ENCODE measurements around the gene DGLUCY. TPM values are rescaled to one million over a fixed set of nuclear protein-coding genes. Genes with fewer than 3 reads are reported as not detected.
"Not testable (repeated sequence)": the region's sequence is repeated elsewhere in the genome, so short reads cannot be mapped to it uniquely, and the experiment has no call there.

The DGLUCY gene
- total and polyA plus RNA-seq, 7 donors, result 20.4 to 135 (median 77.5) TPM

GRCh38 chr14:91155626-91156089, 41.8 kb downstream of the DGLUCY start:
- DNase-seq, result no peak
- peak overlapping the region; percentile 79 for H3K27ac ChIP-seq
- intact Hi-C loops (cut with DNase I), result loop anchor here in 1 of 2 donors (5.0 kb wide), 1 partner anchor 33 kb away; no protein-coding TSS in a partner anchor

GRCh38 chr14:91156142-91156666, 42.3 kb downstream of the DGLUCY start:
- DNase-seq; ATAC-seq; H3K27me3 ChIP-seq (ENCODE audit: insufficient read depth in 3 of 3, low read length in 2 of 3); H3K9me3 ChIP-seq; H3K4me3 ChIP-seq: not testable (repeated sequence)
- WGBS, 3 donors, result 95 to 96% (median 96%) methylated on average over 6 to 9 of the region's 9 CpGs
- intact Hi-C loops (cut with DNase I), result loop anchor here in 1 of 2 donors (5.0 kb wide), 1 partner anchor 34 kb away; no protein-coding TSS in a partner anchor
- peaks cover 48% of the 10 kb centered on the region for H3K4me1 ChIP-seq
- H3K36me3 ChIP-seq (ENCODE audit: insufficient read depth in 1 of 2, low read depth in 1 of 2), result peaks cover 3 to 26% of the 10 kb centered on the region in 2 donors
- H3K27ac ChIP-seq, result peak overlapping the region; percentile 4

More at GRCh38 chr14:91155626-91156089, 41.8 kb downstream of the DGLUCY start:
- no peak for TF ChIP-seq CTCF (IDR thresholded peaks at IDR 0.05)
- H3K4me1 ChIP-seq, result peaks cover 48% of the 10 kb centered on the region
- WGBS, 3 donors, result 97 to 99% (median 97%) methylated on average over 4 of the region's 4 CpGs
- no peak for ATAC-seq
- H3K27me3 ChIP-seq (ENCODE audit: insufficient read depth in 3 of 3, low read length in 2 of 3), result no peaks in the 10 kb centered on the region
- H3K36me3 ChIP-seq (ENCODE audit: insufficient read depth in 1 of 2, low read depth in 1 of 2), result peaks cover 2 to 21% of the 10 kb centered on the region in 2 donors
- no peak overlapping the region for H3K4me3 ChIP-seq
- no peaks in the 10 kb centered on the region for H3K9me3 ChIP-seq

- H3K27me3 ChIP-seq (ENCODE audit: insufficient read depth in 3 of 3, low read length in 2 of 3); H3K9me3 ChIP-seq; H3K4me3 ChIP-seq; ATAC-seq; DNase-seq: not testable (repeated sequence)
- Histone ChIP-seq H3K36me3 (ENCODE audit: insufficient read depth in 1 of 2, low read depth in 1 of 2) (peaks cover 3 to 33% of the 10 kb centered on the region in 2 donors), H3K27ac (peak overlapping the region; percentile 4), H3K4me1 (peaks cover 48% of the 10 kb centered on the region)
- intact Hi-C loops (cut with DNase I), result loop anchor here in 1 of 2 donors (5.0 kb wide), 1 partner anchor 35 kb away; no protein-coding TSS in a partner anchor
Observed at GRCh38 chr14:91156877-91157276, 43.0 kb downstream of the DGLUCY start.

- TF ChIP-seq CTCF (IDR thresholded peaks at IDR 0.05), result no peak
- 22 to 35% (median 23%) methylated on average over 2 of the region's 2 CpGs for WGBS, 3 donors
- intact Hi-C loops (cut with DNase I), result loop anchor here in 1 of 2 donors (5.0 kb wide), 1 partner anchor 36 kb away; no protein-coding TSS in a partner anchor
- Histone ChIP-seq H3K9me3 (no peaks in the 10 kb centered on the region), H3K27ac (peak overlapping the region; percentile 89), H3K4me3 (peak overlapping the region; percentile 12), H3K36me3 (ENCODE audit: insufficient read depth in 1 of 2, low read depth in 1 of 2) (peaks cover 3 to 42% of the 10 kb centered on the region in 2 donors), H3K27me3 (ENCODE audit: insufficient read depth in 3 of 3, low read length in 2 of 3) (no peaks in the 10 kb centered on the region), H3K4me1 (peaks cover 55% of the 10 kb centered on the region)
- ATAC-seq (peak; percentile 92 to 98 (median 96)), DNase-seq (peak; percentile 76 to 92)
Observed at GRCh38 chr14:91158091-91158790, 44.4 kb downstream of the DGLUCY start.

GRCh38 chr14:91159182-91159581, 45.3 kb downstream of the DGLUCY start:
- Histone ChIP-seq H3K4me3 (no peak overlapping the region), H3K9me3 (no peaks in the 10 kb centered on the region), H3K36me3 (ENCODE audit: insufficient read depth in 1 of 2, low read depth in 1 of 2) (peaks cover 3 to 43% of the 10 kb centered on the region in 2 donors), H3K27ac (peak overlapping the region; percentile 89), H3K27me3 (ENCODE audit: insufficient read depth in 3 of 3, low read length in 2 of 3) (no peaks in the 10 kb centered on the region), H3K4me1 (peaks cover 64% of the 10 kb centered on the region)
- intact Hi-C loops (cut with DNase I), result loop anchor here in 1 of 2 donors (5.0 kb wide), 1 partner anchor 37 kb away; no protein-coding TSS in a partner anchor
- DNase-seq (no peak), ATAC-seq (no peak)
- no peak for TF ChIP-seq CTCF (IDR thresholded peaks at IDR 0.05)
- WGBS, 3 donors, result 89 to 95% (median 91%) methylated on average over 6 of the region's 6 CpGs
